Inferior parietal cortex (tissue), 1 donor: ENCODE data around the gene SYPL1.
A peak's percentile ranks its signal among the peaks of the same experiment; 100 is the strongest.
"Not testable (repeated sequence)": the region's sequence is repeated elsewhere in the genome, so short reads cannot be mapped to it uniquely, and the experiment has no call there.

Experiments
- DNase-seq: peaks from one replicate; pipeline ENCODE4 v3.0.0-alpha.2; 2016; ENCODE audit errors: extremely low spot score

The SYPL1 gene

GRCh38 chr7:106112118-106112971, at the start of gene SYPL1:
SYPL1 (minus strand) TSS chr7:106112312; CDS start chr7:106112208, 104 bp downstream.
- DNase-seq = peak; percentile 85

GRCh38 chr7:106155027-106155426, 42.9 kb upstream of the SYPL1 start:
- no peak for DNase-seq

GRCh38 chr7:106153891-106154449, 41.9 kb upstream of the SYPL1 start:
- peak; percentile 89 for DNase-seq

GRCh38 chr7:106152313-106152665, 40.2 kb upstream of the SYPL1 start:
- no peak for DNase-seq

GRCh38 chr7:106151459-106152312, 39.6 kb upstream of the SYPL1 start:
- no peak for DNase-seq

GRCh38 chr7:106143711-106144337, 31.7 kb upstream of the SYPL1 start:
- DNase-seq = no peak

- DNase-seq = no peak
These were observed 30.0 kb upstream of the SYPL1 start for GRCh38 chr7:106142136-106142535.

GRCh38 chr7:106140406-106141173, 28.5 kb upstream of the SYPL1 start:
- no peak for DNase-seq

GRCh38 chr7:106139265-106140251, 27.4 kb upstream of the SYPL1 start:
- peak; percentile 65 for DNase-seq

GRCh38 chr7:106138776-106139175, 26.7 kb upstream of the SYPL1 start:
- no peak for DNase-seq

GRCh38 chr7:106138181-106138580, 26.1 kb upstream of the SYPL1 start:
- not testable (repeated sequence) for DNase-seq

GRCh38 chr7:106134241-106134640, 22.1 kb upstream of the SYPL1 start:
- DNase-seq = no peak

GRCh38 chr7:106129291-106129690, 17.2 kb upstream of the SYPL1 start:
- DNase-seq = no peak

- DNase-seq = no peak
These were observed 16.7 kb upstream of the SYPL1 start for GRCh38 chr7:106128836-106129235.

- DNase-seq = no peak
These were observed 16.1 kb upstream of the SYPL1 start for GRCh38 chr7:106127984-106128780.

- no peak for DNase-seq
These were observed 14.2 kb upstream of the SYPL1 start for GRCh38 chr7:106126170-106126938.

GRCh38 chr7:106125417-106125816, 13.3 kb upstream of the SYPL1 start:
- no peak for DNase-seq

- DNase-seq = no peak
These were observed 12.1 kb upstream of the SYPL1 start for GRCh38 chr7:106124186-106124585.
